A549 (cell line): Measurements from ENCODE around the gene DENND4B. TPM values are rescaled to one million over a fixed set of nuclear protein-coding genes. Genes with fewer than 3 reads are reported as not detected.

Experiments
- ATAC-seq, 2 experiments: fragments of 200-7000 bp in 1 of 2; fragments of >200 bp in 1 of 2; cut with Nextera tagmentation in 1 of 2; cut with Tn5 transposase in 1 of 2; 3 replicates each; pipeline versions ENCODE4 v1.8.0 to v1.9.1; 2018 to 2020; ENCODE audit warnings: mild to moderate bottlenecking in 1 of 2, moderate library complexity in 1 of 2
- CTCF ChIA-PET: fragments of 300-600 bp; sonication (Branson Sonifier 250); formaldehyde crosslinking; extraction: SDS; loops from one replicate; lab custom pipeline; 2021; ENCODE audit warnings: antibody characterized with exemption, inconsistent platforms; lab: Yijun Ruan, JAX
- POLR2A ChIA-PET: fragments of 350-600 bp; formaldehyde crosslinking; extraction: SDS; loops from one replicate; lab custom pipeline; 2021; ENCODE audit warnings: antibody characterized with exemption, inconsistent platforms; lab: Yijun Ruan, JAX
- DNase-seq, 2 experiments: peaks; one replicate each; pipeline versions ENCODE4 v3.0.0 to v3.0.0-alpha.2; 2011 to 2016; ENCODE audit warnings: low read depth in 1 of 2, low spot score in 1 of 2
- FAIRE-seq: peaks from 2 replicates; lab custom pipeline; 2011; peaks lifted over from hg19 to GRCh38; lab: Jason Lieb, UNC
- H3K27ac ChIP-seq, 2 experiments: fragments of >200 bp; sonication (Bioruptor Twin); formaldehyde crosslinking; 3 replicates each; pipeline ENCODE4 v1.5.1; 2016 to 2017
- H3K4me1 ChIP-seq: fragments of >200 bp; sonication (Bioruptor Twin); formaldehyde crosslinking; 3 replicates; pipeline ENCODE4 v1.6.1; 2016
- H3K4me2 ChIP-seq: fragments of >200 bp; sonication (Bioruptor Twin); formaldehyde crosslinking; 3 replicates; pipeline ENCODE4 v1.6.1; 2016
- H3K4me3 ChIP-seq: fragments of >200 bp; sonication (Bioruptor Twin); formaldehyde crosslinking; 3 replicates; pipeline ENCODE4 v1.5.1; 2016
- H3K9me3 ChIP-seq: fragments of >200 bp; sonication (Bioruptor Twin); formaldehyde crosslinking; 3 replicates; pipeline ENCODE4 v1.6.1; 2016
- CTCF ChIP-seq: fragments of >200 bp; sonication (Bioruptor Twin); formaldehyde crosslinking; IDR thresholded peaks from 3 replicates; pipeline ENCODE4 v1.5.1; 2016
- ELK1 ChIP-seq: fragments of 150-350 bp; IDR thresholded peaks from 2 replicates; pipeline ENCODE4 v1.6.1; 2014; ENCODE audit warnings: low read depth, mild to moderate bottlenecking, low read length
- HDAC2 ChIP-seq: fragments of 200-600 bp; sonication (generic); IDR thresholded peaks from 2 replicates; pipeline ENCODE4 v1.6.1; 2016
- HMGXB4 ChIP-seq: fragments of 250-450 bp; sonication (Bioruptor Pico); IDR thresholded peaks from 2 replicates; pipeline ENCODE4 v1.5.0; 2021; ENCODE audit warnings: mild to moderate bottlenecking, moderate library complexity, borderline replicate concordance
- HOXA7 ChIP-seq: fragments of 250-450 bp; sonication (Bioruptor Pico); IDR thresholded peaks from 2 replicates; pipeline ENCODE4 v1.5.0; 2020; ENCODE audit warnings: mild to moderate bottlenecking, moderate library complexity
- JUNB ChIP-seq: fragments of >200 bp; sonication (Bioruptor Twin); formaldehyde crosslinking; IDR thresholded peaks from 2 replicates; pipeline ENCODE4 v1.6.1; 2016
- MAFK ChIP-seq: fragments of 450-650 bp; IDR thresholded peaks from 2 replicates; pipeline ENCODE4 v1.6.1; 2014; ENCODE audit not compliant: partially characterized antibody
- NFE2L2 ChIP-seq: fragments of 150-350 bp; conservative IDR thresholded peaks from 2 replicates; pipeline ENCODE4 v1.6.1; 2014; ENCODE audit warnings: low read length
- PHF8 ChIP-seq: fragments of 200-600 bp; sonication (generic); IDR thresholded peaks from 2 replicates; pipeline ENCODE4 v1.6.1; 2016; ENCODE audit warnings: low read depth, mild to moderate bottlenecking, antibody characterized with exemption, moderate library complexity, borderline replicate concordance
- RCOR1 ChIP-seq: fragments of 150-350 bp; IDR thresholded peaks from 2 replicates; pipeline ENCODE4 v1.6.1; 2014; ENCODE audit warnings: antibody characterized with exemption, low read length, low read depth
- REST ChIP-seq: fragments of 200-600 bp; sonication (generic); IDR thresholded peaks from 2 replicates; pipeline ENCODE4 v1.6.1; 2016; ENCODE audit warnings: antibody characterized with exemption, mild to moderate bottlenecking, moderate library complexity
- SREBF2 ChIP-seq: fragments of 450-650 bp; IDR thresholded peaks from 2 replicates; pipeline ENCODE4 v1.6.1; 2014; ENCODE audit warnings: mild to moderate bottlenecking, moderate library complexity
- WGBS: methylation state at CpG from one replicate; pipeline ENCODE4 v1.1.6; 2017; ENCODE audit errors: missing lambda C conversion rate; 5-methylcytosine and 5-hydroxymethylcytosine counted together
- polyA plus RNA-seq, 4 experiments: library from polyadenylated mRNA; depleted of rRNA in 3 of 4; stranded (reverse); fragments of >200 nt; fragmentation: RNase III in 1 of 4; extraction: RNeasy Plus Mini Kit Qiagen cat#74134 plus additional on column Dnase treatment in 1 of 4; gene quantifications; 2 replicates in 3 of 4; 3 replicates in 1 of 4; pipeline ENCODE4 v1.2.3, GENCODE V29; 2011 to 2017

Gene DENND4B
- polyA plus RNA-seq, 2 of the 4 experiments (the other 2 are of a cell fraction), result 18.7 to 43.3 TPM

- H3K27ac ChIP-seq, result no peak overlapping the region
- no peak for ATAC-seq
- H3K4me2 ChIP-seq, result no peak overlapping the region
- DNase-seq, result no peak
- ChIA-PET POLR2A (no interaction called here), CTCF (interaction anchor here (1.4 to 7.5 kb wide), 3 partner anchors 14 to 26 kb away, joined by 6 to 75 read pairs (median 20); partner anchors contain the start of genes DENND4B and RAB13)
- TF ChIP-seq NFE2L2 (no peak), RCOR1 (no peak), ELK1 (no peak), HOXA7 (CRISPR knock-in tag) (no peak), HMGXB4 (CRISPR knock-in tag) (no peak), SREBF2 (no peak), PHF8 (no peak), HDAC2 (no peak), CTCF (no peak), REST (no peak)
- FAIRE-seq, result no peak
- peaks cover 37% of the 10 kb centered on the region for H3K4me1 ChIP-seq
- 98% methylated on average over 9 of the region's 11 CpGs for WGBS
- H3K4me3 ChIP-seq, result no peak overlapping the region
- no peaks in the 10 kb centered on the region for H3K9me3 ChIP-seq
Measured at GRCh38 chr1:153960206-153960605, 13.7 kb upstream of the DENND4B start.

- TF ChIP-seq MAFK, result no peak
- no peak for TF ChIP-seq JUNB
- TF ChIP-seq REST, result no peak
- ATAC-seq (no peak), FAIRE-seq (no peak), DNase-seq (no peak)
- H3K27ac ChIP-seq, result no peak overlapping the region
- no peaks in the 10 kb centered on the region for H3K9me3 ChIP-seq
- H3K4me2 ChIP-seq, result no peak overlapping the region
- no peak overlapping the region for H3K4me3 ChIP-seq
- H3K4me1 ChIP-seq, result peaks cover 32% of the 10 kb centered on the region
- ChIA-PET CTCF (interaction anchor here (7.5 kb wide), 1 partner anchor 15 kb away, joined by 75 read pairs; the partner anchor contains the start of gene DENND4B), POLR2A (interaction anchor here (0.9 to 1.7 kb wide), 3 partner anchors 14 to 37 kb away, joined by 3 to 12 read pairs (median 3); partner anchors contain the start of genes GATAD2B and RPS27)
- WGBS, result 89% methylated on average over 3 of the region's 3 CpGs
Measured at GRCh38 chr1:153959454-153959853, 12.9 kb upstream of the DENND4B start.
